Spleen (tissue), 11 donors: ENCODE results near the gene LSS. TPM values are rescaled to one million over a fixed set of nuclear protein-coding genes. Genes with fewer than 3 reads are reported as not detected.

Source experiments
- DNase-seq: peaks from one replicate; pipeline ENCODE4 v3.0.0-alpha.2; 2020
- H3K27ac ChIP-seq, 8 donors: fragments of 200-600 bp; sonication (generic) in 7 of 8; 1 replicate in 4 of 8; 2 replicates in 4 of 8; pipeline versions ENCODE4 v1.5.0 to v1.8.0; 2016 to 2021; ENCODE audit warnings: inconsistent platforms in 4 of 8, mild to moderate bottlenecking in 4 of 8, moderate library complexity in 1 of 8
- H3K27me3 ChIP-seq, 7 donors: fragments of 200-600 bp; sonication (generic) in 6 of 7; replicated peaks in 1 of 7; 1 replicate in 4 of 7; 2 replicates in 3 of 7; pipeline versions ENCODE4 v1.5.0 to v1.8.0; 2016 to 2021; ENCODE audit warnings: inconsistent platforms in 3 of 7, mild to moderate bottlenecking in 1 of 7
- H3K36me3 ChIP-seq, 6 donors: fragments of 200-600 bp; sonication (generic) in 5 of 6; 1 replicate in 4 of 6; 2 replicates in 2 of 6; pipeline versions ENCODE4 v1.5.0 to v1.8.0; 2016 to 2021; ENCODE audit warnings: inconsistent platforms in 2 of 6
- H3K4me1 ChIP-seq, 6 donors: fragments of 200-600 bp; sonication (generic) in 5 of 6; 1 replicate in 3 of 6; 2 replicates in 3 of 6; pipeline versions ENCODE4 v1.5.0 to v1.8.0; 2016 to 2021; ENCODE audit warnings: inconsistent platforms in 3 of 6
- H3K4me3 ChIP-seq, 8 donors: fragments of 200-600 bp; sonication (generic) in 7 of 8; 1 replicate in 4 of 8; 2 replicates in 4 of 8; pipeline versions ENCODE4 v1.5.0 to v1.8.0; 2016 to 2021; ENCODE audit warnings: inconsistent platforms in 4 of 8, mild to moderate bottlenecking in 4 of 8, moderate library complexity in 2 of 8
- H3K9me3 ChIP-seq, 8 donors: fragments of 200-600 bp; sonication (generic) in 7 of 8; 1 replicate in 4 of 8; 2 replicates in 4 of 8; pipeline versions ENCODE4 v1.5.0 to v1.8.0; 2016 to 2021; ENCODE audit warnings: inconsistent platforms in 4 of 8
- CTCF ChIP-seq, 11 experiments: fragments of 200-600 bp in 7 of 11; fragments of 450-650 bp in 4 of 11; sonication (generic) in 4 of 11; IDR thresholded peaks in 8 of 11; conservative IDR thresholded peaks in 3 of 11; 1 replicate in 7 of 11; 2 replicates in 4 of 11; pipeline versions ENCODE4 v1.4.0 to v1.8.0; 2016 to 2021; ENCODE audit warnings: antibody characterized with exemption in 11 of 11, inconsistent platforms in 4 of 11, mild to moderate bottlenecking in 1 of 11
- POLR2A ChIP-seq, 3 donors: fragments of 450-650 bp; IDR thresholded peaks; one replicate each; pipeline ENCODE4 v1.5.1; 2017; ENCODE audit warnings: antibody characterized with exemption in 3 of 3, mild to moderate bottlenecking in 1 of 3
- POLR2AphosphoS5 ChIP-seq, 3 donors: sonication (generic); formaldehyde crosslinking; IDR thresholded peaks; one replicate each; pipeline ENCODE4 v1.5.1; 2017; ENCODE audit warnings: antibody characterized with exemption in 3 of 3
- whole genome bisulfite sequencing, 5 donors: extraction: QIAGEN DNeasy Blood & Tissue Kit in 3 of 5; methylation state at CpG; one replicate each; pipeline versions ENCODE4 v1.1.5 to v1.1.7; 2013 to 2018; 5-methylcytosine and 5-hydroxymethylcytosine counted together
- intact Hi-C: fragments of 100-400 bp; cut with DNase I; formaldehyde crosslinking; loops from one replicate; pipeline ENCODE4 v1.15.0; 2023; ENCODE audit warnings: low total_unique reads
- polyA plus RNA-seq, 3 donors: library from polyadenylated mRNA; stranded (reverse); fragments of 200-250 nt; gene quantifications; one replicate each; pipeline ENCODE4 v1.2.1, GENCODE V29; 2013
- total RNA-seq, 7 donors: library from RNA; depleted of rRNA in 3 of 7; stranded (reverse); fragments of >200 nt in 3 of 7; fragmentation: NEBNext Ultra II Directional in 4 of 7; extraction: Animal tissue kit (Norgen Biotek cat#: 25700) in 4 of 7; gene quantifications; one replicate each; pipeline versions ENCODE4 v1.1.0 to v1.2.1, GENCODE V29; 2016 to 2021
- donor health status: healthy with polysubstance abuse.
- donor health status: DM: no; HTN: no; CAD: no; lungs with moderate emphysema.
- donor health status: DM: no; HTN: no; CAD: no.
- donor health status: Bipolar disorder and iron deficiency.
- donor health status: healthy.
- donor health status: DM: no; HTN: no; CAD: no.
- donor health status: DM: yes; HTN: yes; CAD: no.

The LSS gene
- total and polyA plus RNA-seq, 10 donors = 6.3 to 31.2 (median 24.5) TPM

- no peak overlapping the region for H3K4me3 ChIP-seq
- peaks cover 0 to 12% (median 6%) of the 10 kb centered on the region in 6 donors for H3K4me1 ChIP-seq
- peaks cover 0 to 21% (median 0%) of the 10 kb centered on the region in 7 donors for H3K27me3 ChIP-seq
- intact Hi-C loops = no loop called here
- 90 to 93% (median 92%) methylated on average over 25 to 39 of the region's 39 CpGs for WGBS, 5 donors
- no peaks in the 10 kb centered on the region for H3K9me3 ChIP-seq
- no peak overlapping the region for H3K27ac ChIP-seq
- peak; percentile 39 for DNase-seq
- no peaks in the 10 kb centered on the region for H3K36me3 ChIP-seq
- TF ChIP-seq POLR2A (IDR thresholded peaks at IDR 0.05) (no peak), POLR2AphosphoS5 (IDR thresholded peaks at IDR 0.05) (no peak), CTCF (IDR thresholded peaks at IDR 0.05 in 8 of 11, conservative IDR thresholded peaks at IDR 0.05 in 3 of 11) (no peak)
These were observed 74.2 kb downstream of the LSS start for GRCh38 chr21:46154155-46154954.

- Histone ChIP-seq H3K9me3 (no peaks in the 10 kb centered on the region), H3K4me3 (peak overlapping the region in 1 of 8 donors; percentile 24), H3K4me1 (peaks cover 0 to 12% (median 6%) of the 10 kb centered on the region in 6 donors), H3K27me3 (peaks cover 0 to 21% (median 0%) of the 10 kb centered on the region in 7 donors), H3K36me3 (no peaks in the 10 kb centered on the region), H3K27ac (no peak overlapping the region)
- TF ChIP-seq POLR2AphosphoS5 (IDR thresholded peaks at IDR 0.05) (peak in 1 of 3 donors; percentile 11), POLR2A (IDR thresholded peaks at IDR 0.05) (no peak), CTCF (IDR thresholded peaks at IDR 0.05 in 8 of 11, conservative IDR thresholded peaks at IDR 0.05 in 3 of 11) (peak in 8 of 11 experiments; percentile 33 to 69 (median 56))
- DNase-seq = peak; percentile 75
- intact Hi-C loops = no loop called here
- 38 to 46% (median 41%) methylated on average over 22 to 33 of the region's 33 CpGs for WGBS, 5 donors
These were observed 75.1 kb downstream of the LSS start for GRCh38 chr21:46153247-46154154.

DNA sequence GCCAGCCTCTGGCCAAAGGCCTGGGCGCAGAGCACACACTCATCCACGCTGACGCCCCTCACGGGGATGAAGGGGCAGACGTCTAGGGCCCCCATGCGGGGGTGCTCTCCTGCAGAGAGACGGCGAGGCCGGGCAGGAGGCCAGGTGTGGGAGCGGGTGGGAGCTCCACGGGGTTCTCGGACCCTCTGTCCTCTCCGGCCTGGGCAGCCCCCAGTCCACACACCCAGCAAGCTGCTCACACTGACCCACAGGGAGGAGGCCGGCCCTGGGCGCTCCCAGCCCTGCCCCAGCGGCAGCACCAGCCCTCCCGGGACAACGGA, 75.7 kb downstream of the LSS start:
- TF ChIP-seq POLR2AphosphoS5 (IDR thresholded peaks at IDR 0.05) = no peak
- no peak for TF ChIP-seq POLR2A (IDR thresholded peaks at IDR 0.05)
- no peak for TF ChIP-seq CTCF (IDR thresholded peaks at IDR 0.05 in 8 of 11, conservative IDR thresholded peaks at IDR 0.05 in 3 of 11)
- intact Hi-C loops = no loop called here
- Histone ChIP-seq H3K4me3 (peak overlapping the region in 1 of 8 donors; percentile 24), H3K4me1 (peaks cover 0 to 12% (median 6%) of the 10 kb centered on the region in 6 donors), H3K9me3 (no peaks in the 10 kb centered on the region), H3K27me3 (peaks cover 0 to 21% (median 0%) of the 10 kb centered on the region in 7 donors), H3K27ac (no peak overlapping the region), H3K36me3 (no peaks in the 10 kb centered on the region)
- DNase-seq = peak; percentile 62
- WGBS, 5 donors = 33 to 55% (median 50%) methylated on average over 9 to 18 of the region's 18 CpGs
